ENCODE results near the gene SDCCAG8.

DNA sequence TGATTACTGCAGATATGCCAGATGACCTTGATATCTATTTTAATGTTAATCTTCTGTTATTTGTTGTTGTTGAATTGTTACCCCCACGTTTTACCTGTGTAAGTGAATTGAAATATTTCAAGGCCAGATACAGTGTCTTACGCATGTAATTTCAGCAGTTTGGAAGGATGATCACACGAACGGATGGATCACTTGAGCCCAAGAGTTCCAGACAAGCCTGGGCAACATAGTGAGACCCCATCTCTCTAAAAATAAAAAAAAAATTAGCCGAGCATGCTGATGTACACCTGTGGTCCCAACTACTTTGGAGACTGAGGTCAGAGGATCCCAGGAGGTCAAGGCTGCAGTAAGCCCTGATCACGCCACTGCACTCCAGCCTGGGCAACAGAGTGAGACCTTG lies 32.2 kb downstream of the SDCCAG8 start:
- TF ChIP-seq, protein P1, sequence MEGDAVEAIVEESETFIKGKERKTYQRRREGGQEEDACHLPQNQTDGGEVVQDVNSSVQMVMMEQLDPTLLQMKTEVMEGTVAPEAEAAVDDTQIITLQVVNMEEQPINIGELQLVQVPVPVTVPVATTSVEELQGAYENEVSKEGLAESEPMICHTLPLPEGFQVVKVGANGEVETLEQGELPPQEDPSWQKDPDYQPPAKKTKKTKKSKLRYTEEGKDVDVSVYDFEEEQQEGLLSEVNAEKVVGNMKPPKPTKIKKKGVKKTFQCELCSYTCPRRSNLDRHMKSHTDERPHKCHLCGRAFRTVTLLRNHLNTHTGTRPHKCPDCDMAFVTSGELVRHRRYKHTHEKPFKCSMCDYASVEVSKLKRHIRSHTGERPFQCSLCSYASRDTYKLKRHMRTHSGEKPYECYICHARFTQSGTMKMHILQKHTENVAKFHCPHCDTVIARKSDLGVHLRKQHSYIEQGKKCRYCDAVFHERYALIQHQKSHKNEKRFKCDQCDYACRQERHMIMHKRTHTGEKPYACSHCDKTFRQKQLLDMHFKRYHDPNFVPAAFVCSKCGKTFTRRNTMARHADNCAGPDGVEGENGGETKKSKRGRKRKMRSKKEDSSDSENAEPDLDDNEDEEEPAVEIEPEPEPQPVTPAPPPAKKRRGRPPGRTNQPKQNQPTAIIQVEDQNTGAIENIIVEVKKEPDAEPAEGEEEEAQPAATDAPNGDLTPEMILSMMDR (IDR thresholded peaks at IDR 0.05): no peak
- TF ChIP-seq POLR2AphosphoS5 (IDR thresholded peaks at IDR 0.05; ENCODE audit: low read depth, low read length): no peak
- TF ChIP-seq REST (IDR thresholded peaks at IDR 0.05; ENCODE audit: insufficient read depth in 1 of 2, low read depth in 2 of 2, low read length in 1 of 2): no peak
